ENCODE results near the gene DMD.
A peak's percentile ranks its signal among the peaks of the same experiment; 100 is the strongest.

The DMD gene

GRCh38 chrX:31319586-31319985 is 1891.8 kb downstream of the DMD start:
- no peak for DNase-seq

GRCh38 chrX:31318866-31319265 is 1892.5 kb downstream of the DMD start:
- no peak for DNase-seq

- DNase-seq, result no peak
Measured at GRCh38 chrX:31316340-31316991, 1894.9 kb downstream of the DMD start.

GRCh38 chrX:31314921-31315320 is 1896.4 kb downstream of the DMD start:
- no peak for DNase-seq

GRCh38 chrX:31307952-31308351 is 1903.4 kb downstream of the DMD start:
- no peak for DNase-seq

- DNase-seq, result no peak
Measured at GRCh38 chrX:31302573-31303075, 1908.7 kb downstream of the DMD start.

- DNase-seq, result no peak
Measured at GRCh38 chrX:31301941-31302340, 1909.4 kb downstream of the DMD start.

- DNase-seq, result no peak
Measured at GRCh38 chrX:31301203-31301602, 1910.1 kb downstream of the DMD start.

- DNase-seq, result no peak
Measured at GRCh38 chrX:31298916-31299315, 1912.4 kb downstream of the DMD start.

GRCh38 chrX:31297881-31298280 is 1913.5 kb downstream of the DMD start:
- no peak for DNase-seq

GRCh38 chrX:31294475-31294874 is 1916.9 kb downstream of the DMD start:
- no peak for DNase-seq

- DNase-seq, result no peak
Measured at GRCh38 chrX:31293409-31293808, 1917.9 kb downstream of the DMD start.

GRCh38 chrX:31291131-31291530 is 1920.2 kb downstream of the DMD start:
- no peak for DNase-seq

GRCh38 chrX:31287861-31288260 is 1923.5 kb downstream of the DMD start:
- no peak for DNase-seq

- no peak for DNase-seq
Measured at GRCh38 chrX:31280580-31280979, 1930.8 kb downstream of the DMD start.

GRCh38 chrX:31279359-31279758 is 1932.0 kb downstream of the DMD start:
- no peak for DNase-seq

GRCh38 chrX:31272472-31272775 is 1938.9 kb downstream of the DMD start:
- DNase-seq, result no peak

- no peak for DNase-seq
Measured at GRCh38 chrX:31271615-31272471, 1939.5 kb downstream of the DMD start.

GRCh38 chrX:31269914-31270313 is 1941.4 kb downstream of the DMD start:
- no peak for DNase-seq

- no peak for DNase-seq
Measured at GRCh38 chrX:31268359-31268758, 1943.0 kb downstream of the DMD start.

GRCh38 chrX:31266203-31267076 is 1944.9 kb downstream of the DMD start:
- peak; percentile 8 for DNase-seq

GRCh38 chrX:31265383-31265782 is 1946.0 kb downstream of the DMD start:
- DNase-seq, result no peak

- DNase-seq, result no peak
Measured at GRCh38 chrX:31260351-31260750, 1951.0 kb downstream of the DMD start.

All from activated gamma-delta T cell (primary cell).